ENCODE results near the gene ADGRE2. TPM values are rescaled to one million over a fixed set of nuclear protein-coding genes. Genes with fewer than 3 reads are reported as not detected.

ADGRE2 gene
- total RNA-seq, 2 donors from 2014 or later, result 0.07 TPM

- no peak for DNase-seq
- Histone ChIP-seq H3K9ac (ENCODE audit: extremely low read depth, low read length, poor library complexity, severe bottlenecking) (no peak overlapping the region), H3K9me3 (ENCODE audit: control insufficient read depth, low read length) (peaks cover 66% of the 10 kb centered on the region), H3K4me1 (ENCODE audit: control insufficient read depth, insufficient read depth, low read length) (no peaks in the 10 kb centered on the region), H3K4me3 (ENCODE audit: low read length) (no peak overlapping the region), H3K27me3 (ENCODE audit: control insufficient read depth, insufficient read depth, low read length, poor library complexity, severe bottlenecking) (no peaks in the 10 kb centered on the region), H3K27ac (ENCODE audit: low read depth, low read length) (no peak overlapping the region), H3K36me3 (ENCODE audit: control insufficient read depth, insufficient read depth, low read length) (no peaks in the 10 kb centered on the region)
- Mint-ChIP-seq H3K4me3 (no peak overlapping the region), H3K36me3 (ENCODE audit: low read depth) (no peaks in the 10 kb centered on the region), H3K27me3 (ENCODE audit: insufficient read depth) (no peaks in the 10 kb centered on the region), H3K9me3 (peaks cover 85% of the 10 kb centered on the region), H3K4me1 (no peaks in the 10 kb centered on the region), H3K27ac (no peak overlapping the region)
- no peak for TF ChIP-seq CTCF (conservative IDR thresholded peaks at IDR 0.05)
Measured at GRCh38 chr19:14732510-14732909, 45.9 kb downstream of the ADGRE2 start.

- Mint-ChIP-seq H3K4me3 (no peak overlapping the region), H3K9me3 (peaks cover 92% of the 10 kb centered on the region), H3K27ac (no peak overlapping the region), H3K27me3 (ENCODE audit: insufficient read depth) (no peaks in the 10 kb centered on the region), H3K4me1 (no peaks in the 10 kb centered on the region), H3K36me3 (ENCODE audit: low read depth) (no peaks in the 10 kb centered on the region)
- Histone ChIP-seq H3K27ac (ENCODE audit: low read depth, low read length) (no peak overlapping the region), H3K9ac (ENCODE audit: extremely low read depth, low read length, poor library complexity, severe bottlenecking) (no peak overlapping the region), H3K36me3 (ENCODE audit: control insufficient read depth, insufficient read depth, low read length) (no peaks in the 10 kb centered on the region), H3K4me1 (ENCODE audit: control insufficient read depth, insufficient read depth, low read length) (no peaks in the 10 kb centered on the region), H3K9me3 (ENCODE audit: control insufficient read depth, low read length) (peaks cover 73% of the 10 kb centered on the region), H3K4me3 (ENCODE audit: low read length) (no peak overlapping the region), H3K27me3 (ENCODE audit: control insufficient read depth, insufficient read depth, low read length, poor library complexity, severe bottlenecking) (no peaks in the 10 kb centered on the region)
- 71 to 77% methylated on average over 10 of the region's 10 CpGs for WGBS, 2 experiments (ENCODE audit: insufficient coverage in 1 of 2, insufficient read length in 1 of 2)
- no peak for TF ChIP-seq CTCF (conservative IDR thresholded peaks at IDR 0.05)
- DNase-seq, result no peak
Measured at GRCh38 chr19:14731200-14731599, 47.2 kb downstream of the ADGRE2 start.

- Histone ChIP-seq H3K9ac (ENCODE audit: extremely low read depth, low read length, poor library complexity, severe bottlenecking) (no peak overlapping the region), H3K27me3 (ENCODE audit: control insufficient read depth, insufficient read depth, low read length, poor library complexity, severe bottlenecking) (no peaks in the 10 kb centered on the region), H3K4me3 (ENCODE audit: low read length) (no peak overlapping the region), H3K27ac (ENCODE audit: low read depth, low read length) (no peak overlapping the region), H3K9me3 (ENCODE audit: control insufficient read depth, low read length) (peaks cover 71% of the 10 kb centered on the region), H3K36me3 (ENCODE audit: control insufficient read depth, insufficient read depth, low read length) (no peaks in the 10 kb centered on the region), H3K4me1 (ENCODE audit: control insufficient read depth, insufficient read depth, low read length) (no peaks in the 10 kb centered on the region)
- Mint-ChIP-seq H3K27me3 (ENCODE audit: insufficient read depth) (no peaks in the 10 kb centered on the region), H3K36me3 (ENCODE audit: low read depth) (no peaks in the 10 kb centered on the region), H3K4me3 (no peak overlapping the region), H3K27ac (no peak overlapping the region), H3K4me1 (no peaks in the 10 kb centered on the region), H3K9me3 (peaks cover 92% of the 10 kb centered on the region)
- DNase-seq, result no peak
- 71 to 82% methylated on average over 6 to 7 of the region's 7 CpGs for WGBS, 2 experiments (ENCODE audit: insufficient coverage in 1 of 2, insufficient read length in 1 of 2)
- no peak for TF ChIP-seq CTCF (conservative IDR thresholded peaks at IDR 0.05)
Measured at GRCh38 chr19:14728595-14728994, 49.8 kb downstream of the ADGRE2 start.

All from endodermal cell (in vitro differentiated cells).